KMS-11 (cell line): ENCODE results near the gene ATRN.

Experiments used
- H2AFZ ChIP-seq: fragments of 200-600 bp; sonication (generic); 2 replicates; pipeline ENCODE4 v1.6.1; 2016; ENCODE audit warnings: antibody characterized with exemption, mixed run types, low read depth
- H3K27ac ChIP-seq: fragments of 200-600 bp; sonication (generic); 2 replicates; pipeline ENCODE4 v1.6.1; 2016; ENCODE audit warnings: mild to moderate bottlenecking, mixed run types
- H3K27me3 ChIP-seq: fragments of 200-600 bp; sonication (generic); 2 replicates; pipeline ENCODE4 v1.6.1; 2017; ENCODE audit warnings: mild to moderate bottlenecking, low read depth, mixed run types, moderate library complexity; ENCODE audit not compliant: insufficient read depth
- H3K36me3 ChIP-seq: fragments of 200-600 bp; sonication (generic); 2 replicates; pipeline ENCODE4 v1.6.1; 2017; ENCODE audit warnings: mild to moderate bottlenecking, mixed run types; ENCODE audit not compliant: insufficient read depth
- H3K4me1 ChIP-seq: fragments of 200-600 bp; sonication (generic); 2 replicates; pipeline ENCODE4 v1.6.1; 2016; ENCODE audit warnings: mild to moderate bottlenecking, low read depth, mixed run types; ENCODE audit not compliant: poor library complexity, severe bottlenecking
- H3K4me2 ChIP-seq: fragments of 200-600 bp; sonication (generic); 2 replicates; pipeline ENCODE4 v1.7.0; 2016; ENCODE audit warnings: mild to moderate bottlenecking, mixed run types
- H3K4me3 ChIP-seq: fragments of 200-600 bp; sonication (generic); IDR thresholded peaks from 2 replicates; pipeline ENCODE4 v1.6.1; 2017; ENCODE audit warnings: low read depth, low read length, mixed read lengths; ENCODE audit not compliant: insufficient read depth
- H3K79me2 ChIP-seq: fragments of 200-600 bp; sonication (generic); 2 replicates; pipeline ENCODE4 v1.6.1; 2016; ENCODE audit warnings: low read depth, mixed run types; ENCODE audit not compliant: insufficient read depth
- H3K9ac ChIP-seq: fragments of 200-600 bp; sonication (generic); 2 replicates; pipeline ENCODE4 v1.6.1; 2016; ENCODE audit warnings: mild to moderate bottlenecking, mixed run types
- H4K20me1 ChIP-seq: fragments of 200-600 bp; sonication (generic); 2 replicates; pipeline ENCODE4 v1.6.1; 2016; ENCODE audit warnings: mild to moderate bottlenecking, mixed run types; ENCODE audit not compliant: insufficient read depth
- CTCF ChIP-seq: fragments of 200-600 bp; sonication (generic); conservative IDR thresholded peaks from 2 replicates; pipeline ENCODE4 v1.6.1; 2017; ENCODE audit warnings: low read depth, mild to moderate bottlenecking, antibody characterized with exemption, low read length, moderate library complexity, mixed read lengths

Gene ATRN

GRCh38 chr20:3658019-3658715 is 187.3 kb downstream of the ATRN start:
- H2AFZ ChIP-seq: no peak overlapping the region
- no peaks in the 10 kb centered on the region for H3K27me3 ChIP-seq

GRCh38 chr20:3658716-3659491 is 188.1 kb downstream of the ATRN start:
- no peaks in the 10 kb centered on the region for H3K79me2 ChIP-seq
- H3K4me3 ChIP-seq: no peak overlapping the region
- H3K4me2 ChIP-seq: no peak overlapping the region

More at GRCh38 chr20:3658019-3658715, 187.3 kb downstream of the ATRN start:
- no peak overlapping the region for H3K4me2 ChIP-seq
- H3K36me3 ChIP-seq: no peaks in the 10 kb centered on the region
- H3K4me1 ChIP-seq: no peaks in the 10 kb centered on the region
- no peak overlapping the region for H3K27ac ChIP-seq
- H4K20me1 ChIP-seq: no peaks in the 10 kb centered on the region
- TF ChIP-seq CTCF: no peak
- no peaks in the 10 kb centered on the region for H3K79me2 ChIP-seq
- no peak overlapping the region for H3K4me3 ChIP-seq
- H3K9ac ChIP-seq: no peak overlapping the region

GRCh38 chr20:3659492-3660261 is 188.9 kb downstream of the ATRN start:
- Histone ChIP-seq H3K4me1 (no peaks in the 10 kb centered on the region), H3K79me2 (no peaks in the 10 kb centered on the region), H2AFZ (no peak overlapping the region), H3K27me3 (no peaks in the 10 kb centered on the region), H4K20me1 (no peaks in the 10 kb centered on the region), H3K9ac (no peak overlapping the region), H3K4me2 (no peak overlapping the region), H3K27ac (no peak overlapping the region), H3K36me3 (no peaks in the 10 kb centered on the region), H3K4me3 (no peak overlapping the region)
- no peak for TF ChIP-seq CTCF

More at GRCh38 chr20:3658716-3659491, 188.1 kb downstream of the ATRN start:
- Histone ChIP-seq H4K20me1 (no peaks in the 10 kb centered on the region), H3K9ac (no peak overlapping the region), H3K36me3 (no peaks in the 10 kb centered on the region), H3K27ac (no peak overlapping the region), H2AFZ (no peak overlapping the region), H3K4me1 (no peaks in the 10 kb centered on the region), H3K27me3 (no peaks in the 10 kb centered on the region)
- TF ChIP-seq CTCF: no peak

GRCh38 chr20:3660262-3661059 is 189.6 kb downstream of the ATRN start:
- Histone ChIP-seq H3K9ac (no peak overlapping the region), H3K27ac (no peak overlapping the region), H3K36me3 (no peaks in the 10 kb centered on the region), H3K4me2 (no peak overlapping the region), H2AFZ (no peak overlapping the region), H3K27me3 (no peaks in the 10 kb centered on the region), H3K4me1 (no peaks in the 10 kb centered on the region), H4K20me1 (no peaks in the 10 kb centered on the region), H3K4me3 (no peak overlapping the region), H3K79me2 (no peaks in the 10 kb centered on the region)
- no peak for TF ChIP-seq CTCF
